OCI-LY1 (cell line): Measurements from ENCODE around the gene SDK1.

Source experiments
- EZH2 ChIP-seq: fragments of 200-600 bp; sonication (generic), shearing (Covaris generic); IDR thresholded peaks from 2 replicates; pipeline ENCODE4 v1.8.0; 2017; ENCODE audit warnings: borderline replicate concordance, mixed run types, mild to moderate bottlenecking, antibody characterized with exemption, low read length, moderate library complexity, mixed read lengths
- TF ChIP-seq, protein P1 (sequence below): fragments of 200-600 bp; sonication (generic), shearing (Covaris generic); IDR thresholded peaks from 2 replicates; pipeline ENCODE4 v1.5.1; 2017; ENCODE audit warnings: mild to moderate bottlenecking, antibody characterized with exemption, low read length, moderate library complexity, mixed read lengths

DNA sequence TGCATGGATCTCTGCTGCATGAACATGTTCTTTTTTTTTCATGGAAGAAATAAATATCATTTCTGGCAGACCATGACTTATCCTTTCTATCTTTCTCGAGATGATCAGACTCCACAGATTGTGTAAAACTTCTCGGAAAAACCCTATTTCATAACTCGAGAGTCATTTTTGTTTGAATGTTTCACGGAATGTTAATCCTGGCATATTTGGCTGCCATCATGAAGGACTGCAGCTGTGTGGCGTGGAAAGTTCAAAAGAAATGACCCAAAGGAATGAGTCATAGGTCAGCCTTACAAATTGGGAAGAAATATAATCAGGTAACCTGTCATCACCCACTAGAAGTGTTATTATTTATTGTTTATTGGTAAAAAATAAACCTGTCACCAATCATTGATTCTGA lies 566.8 kb downstream of the SDK1 start:
- TF ChIP-seq, protein P1, sequence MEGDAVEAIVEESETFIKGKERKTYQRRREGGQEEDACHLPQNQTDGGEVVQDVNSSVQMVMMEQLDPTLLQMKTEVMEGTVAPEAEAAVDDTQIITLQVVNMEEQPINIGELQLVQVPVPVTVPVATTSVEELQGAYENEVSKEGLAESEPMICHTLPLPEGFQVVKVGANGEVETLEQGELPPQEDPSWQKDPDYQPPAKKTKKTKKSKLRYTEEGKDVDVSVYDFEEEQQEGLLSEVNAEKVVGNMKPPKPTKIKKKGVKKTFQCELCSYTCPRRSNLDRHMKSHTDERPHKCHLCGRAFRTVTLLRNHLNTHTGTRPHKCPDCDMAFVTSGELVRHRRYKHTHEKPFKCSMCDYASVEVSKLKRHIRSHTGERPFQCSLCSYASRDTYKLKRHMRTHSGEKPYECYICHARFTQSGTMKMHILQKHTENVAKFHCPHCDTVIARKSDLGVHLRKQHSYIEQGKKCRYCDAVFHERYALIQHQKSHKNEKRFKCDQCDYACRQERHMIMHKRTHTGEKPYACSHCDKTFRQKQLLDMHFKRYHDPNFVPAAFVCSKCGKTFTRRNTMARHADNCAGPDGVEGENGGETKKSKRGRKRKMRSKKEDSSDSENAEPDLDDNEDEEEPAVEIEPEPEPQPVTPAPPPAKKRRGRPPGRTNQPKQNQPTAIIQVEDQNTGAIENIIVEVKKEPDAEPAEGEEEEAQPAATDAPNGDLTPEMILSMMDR, result no peak
- TF ChIP-seq EZH2, result no peak
